GM19328 (cell line): ENCODE data around the gene NWD2.

Source experiments
- ATAC-seq: cut with Tn5 transposase; IDR thresholded peaks from one replicate; pipeline ENCODE4 v1.9.1; 2021; ENCODE audit warnings: mild to moderate bottlenecking, moderate library complexity; ENCODE audit not compliant: unreplicated experiment

Gene NWD2

DNA sequence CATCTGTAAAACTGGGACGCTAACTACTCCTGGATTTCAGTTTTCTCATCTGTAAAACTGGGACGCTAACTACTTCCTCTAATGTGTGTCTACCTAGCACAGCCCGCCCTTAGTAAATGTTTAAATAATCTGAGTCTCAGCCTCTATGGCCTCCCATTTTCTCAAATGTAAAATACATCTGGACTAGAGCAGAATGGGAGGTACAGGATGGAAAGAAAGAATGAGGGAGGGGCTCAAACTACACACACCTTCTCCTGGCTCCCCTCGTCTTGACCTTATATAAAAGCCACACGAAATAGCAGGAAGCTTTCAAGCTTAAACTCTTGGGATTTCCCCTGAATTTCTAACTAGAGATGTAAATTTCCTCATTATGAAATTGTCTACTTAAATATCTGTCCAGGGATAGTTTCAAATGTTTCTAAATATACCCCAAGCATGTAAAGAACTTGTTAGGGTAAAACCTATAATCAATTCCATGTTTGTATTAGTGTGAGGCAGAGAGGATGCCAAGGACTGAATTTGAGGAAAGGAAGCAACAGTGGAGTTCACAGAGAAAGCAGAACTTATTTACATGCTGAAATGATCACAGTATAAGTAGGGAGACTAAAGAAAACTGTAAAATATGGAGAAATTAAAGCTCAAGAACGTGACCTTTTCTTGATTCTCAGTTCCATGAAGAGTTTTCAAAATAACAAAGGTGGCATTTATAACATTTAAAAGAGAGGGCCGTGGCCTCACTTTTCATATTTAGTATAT, 220.0 kb downstream of the NWD2 start:
- no peak for ATAC-seq

DNA sequence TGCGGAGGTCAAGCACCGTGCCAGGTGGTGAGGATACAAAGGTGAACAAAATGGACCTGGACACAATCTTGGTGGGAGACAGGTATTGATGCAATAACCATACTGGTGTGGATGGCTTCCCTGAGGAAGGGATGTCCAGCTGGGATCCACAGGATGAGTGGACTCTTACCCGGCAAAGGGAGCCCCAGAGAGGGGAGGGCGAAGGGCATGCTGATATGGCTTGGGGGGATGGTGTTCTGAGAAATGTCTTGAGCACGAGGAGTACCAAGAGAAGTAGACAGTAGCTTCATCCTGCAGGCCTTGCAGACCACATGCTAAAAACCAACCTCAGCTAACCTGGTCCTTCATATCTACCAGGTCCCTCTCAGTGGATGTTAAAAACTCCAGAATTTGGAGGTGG, 220.8 kb downstream of the NWD2 start:
- no peak for ATAC-seq

DNA sequence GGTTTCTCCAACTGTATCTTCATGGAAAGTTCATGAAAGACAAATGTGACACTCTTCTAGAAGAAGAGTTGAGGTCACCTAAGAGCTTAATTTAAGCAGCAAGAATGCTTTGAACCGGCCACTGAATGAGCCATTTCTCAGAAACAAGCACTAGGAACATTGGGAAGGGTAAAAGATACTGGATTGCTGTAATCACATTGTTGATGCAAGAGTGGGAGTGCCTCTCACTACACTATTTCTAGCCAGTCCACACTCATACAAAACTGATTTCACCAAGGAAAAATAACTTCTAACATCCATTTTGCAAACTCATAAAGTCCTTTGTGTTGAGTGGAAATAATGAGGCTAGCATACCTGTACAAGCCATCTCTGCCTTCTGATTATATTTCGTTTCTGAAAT, 221.3 kb downstream of the NWD2 start:
- ATAC-seq = no peak

DNA sequence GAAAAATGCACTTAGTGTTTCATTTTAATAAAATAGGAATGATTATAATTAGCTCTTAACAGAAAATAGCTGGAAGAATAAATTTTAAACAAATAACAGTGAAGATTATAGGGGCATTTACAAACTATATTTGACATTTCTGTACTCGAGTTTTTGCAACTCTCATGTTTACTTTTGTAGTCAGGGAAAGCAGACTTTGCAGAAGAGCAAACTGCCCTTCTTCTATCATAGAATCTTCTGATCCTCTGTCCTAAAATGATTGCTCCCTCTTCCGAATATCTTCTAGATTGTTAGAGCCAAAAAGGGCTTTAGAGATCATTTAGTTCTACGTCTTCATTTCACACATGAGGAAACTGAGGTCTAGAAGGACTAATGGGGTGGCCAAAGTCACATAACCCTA, 222.7 kb downstream of the NWD2 start:
- ATAC-seq = no peak

DNA sequence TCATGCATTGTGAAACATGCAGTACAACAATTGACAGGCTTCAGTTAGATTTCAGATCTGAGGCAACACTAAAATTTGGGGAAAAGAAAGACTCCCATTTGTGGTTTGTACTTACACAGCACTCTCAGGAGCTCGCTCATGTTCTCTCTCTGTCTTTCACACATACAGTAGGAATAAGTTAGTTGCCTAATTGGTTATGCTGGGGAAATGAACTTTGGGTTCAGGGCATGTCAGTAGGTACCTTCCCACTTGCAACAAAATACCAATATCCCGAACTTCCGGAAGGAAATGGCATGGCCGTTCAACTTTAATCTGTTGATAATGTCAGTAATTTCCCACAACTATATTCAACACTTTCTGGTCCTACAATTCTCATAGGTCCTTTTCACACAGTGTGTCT, 223.3 kb downstream of the NWD2 start:
- ATAC-seq = no peak

GRCh38 chr4:37469286-37469685, 224.7 kb downstream of the NWD2 start:
- no peak for ATAC-seq

GRCh38 chr4:37470245-37470644, 225.7 kb downstream of the NWD2 start:
- ATAC-seq = no peak

DNA sequence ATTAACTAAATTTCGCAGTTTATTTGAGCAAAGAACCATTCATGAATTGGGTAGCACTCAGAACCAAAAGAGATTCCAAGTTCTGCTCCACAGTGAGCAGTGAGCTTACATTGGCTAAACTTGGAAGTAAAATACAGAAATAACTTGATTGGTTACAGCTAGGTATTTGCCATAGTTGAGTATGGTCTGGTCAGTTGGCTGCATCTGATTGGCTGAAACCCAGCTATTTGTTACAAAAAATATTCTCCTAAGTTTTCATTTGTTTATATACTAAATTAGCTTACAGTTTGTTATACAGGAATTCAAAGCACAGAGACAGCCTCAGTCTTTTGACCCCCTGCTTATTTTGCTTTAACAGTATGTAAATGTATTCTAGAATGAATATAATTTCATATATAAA, 226.6 kb downstream of the NWD2 start:
- no peak for ATAC-seq

- ATAC-seq = no peak
Observed at GRCh38 chr4:37471971-37472370, 227.4 kb downstream of the NWD2 start.

DNA sequence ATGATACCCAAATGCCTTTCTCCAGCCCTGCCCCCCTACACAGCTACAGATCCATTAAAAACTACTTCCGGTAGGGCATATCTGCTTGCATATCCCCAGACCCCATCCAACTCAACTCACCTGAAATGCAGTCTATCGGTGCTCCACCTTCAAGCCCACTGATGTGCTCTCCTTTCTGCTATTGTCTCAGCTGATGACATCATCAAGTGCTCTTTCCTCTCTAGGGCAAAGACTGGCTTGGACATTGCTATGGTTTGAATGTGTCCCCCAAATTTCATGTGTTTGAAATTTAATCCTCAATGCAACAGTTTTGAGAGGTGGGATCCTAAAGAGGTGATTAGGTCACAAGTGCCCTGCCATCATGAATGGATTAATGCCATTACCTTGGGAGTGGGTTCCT, 229.3 kb downstream of the NWD2 start:
- no peak for ATAC-seq

DNA sequence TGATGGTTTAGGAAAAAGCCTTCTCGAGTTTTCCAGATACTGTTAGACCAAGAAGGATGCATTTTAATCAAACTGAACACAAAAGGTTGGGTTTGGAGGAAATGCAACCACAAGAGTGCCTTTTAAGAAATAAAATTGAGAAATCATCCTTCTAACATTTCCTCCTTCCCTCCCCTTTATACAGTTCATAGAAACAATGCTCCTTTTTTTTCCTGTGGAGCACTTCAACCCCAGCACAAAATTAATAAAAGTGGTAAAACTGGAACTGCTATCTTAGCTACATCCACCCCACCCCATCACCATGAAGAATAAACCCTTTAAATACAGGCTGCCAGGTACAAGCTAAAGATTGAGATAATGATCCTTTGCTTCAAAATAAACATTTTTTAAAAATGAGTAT, 230.5 kb downstream of the NWD2 start:
- no peak for ATAC-seq

- no peak for ATAC-seq
Observed at GRCh38 chr4:37475776-37476175, 231.2 kb downstream of the NWD2 start.

- ATAC-seq = no peak
Observed at GRCh38 chr4:37476256-37476655, 231.7 kb downstream of the NWD2 start.

GRCh38 chr4:37476691-37477090, 232.1 kb downstream of the NWD2 start:
- no peak for ATAC-seq

DNA sequence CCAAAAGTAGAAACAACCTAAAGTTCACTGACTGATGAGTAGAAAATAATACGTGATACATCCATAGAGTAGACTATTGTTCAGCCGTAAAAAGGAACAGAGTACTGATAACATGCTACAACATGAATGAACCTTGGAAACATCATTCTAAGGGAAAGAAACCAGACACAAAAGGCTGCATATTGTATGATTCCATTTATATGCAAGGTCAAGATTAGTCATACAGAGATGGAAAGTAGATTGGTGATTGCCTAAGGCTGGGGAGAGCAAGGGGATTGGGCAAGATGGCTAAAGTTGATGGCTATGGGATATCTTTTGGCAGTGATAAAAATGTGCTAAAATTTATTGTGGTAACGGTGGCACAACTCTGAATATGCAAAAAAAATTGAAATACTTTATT, 232.6 kb downstream of the NWD2 start:
- no peak for ATAC-seq

DNA sequence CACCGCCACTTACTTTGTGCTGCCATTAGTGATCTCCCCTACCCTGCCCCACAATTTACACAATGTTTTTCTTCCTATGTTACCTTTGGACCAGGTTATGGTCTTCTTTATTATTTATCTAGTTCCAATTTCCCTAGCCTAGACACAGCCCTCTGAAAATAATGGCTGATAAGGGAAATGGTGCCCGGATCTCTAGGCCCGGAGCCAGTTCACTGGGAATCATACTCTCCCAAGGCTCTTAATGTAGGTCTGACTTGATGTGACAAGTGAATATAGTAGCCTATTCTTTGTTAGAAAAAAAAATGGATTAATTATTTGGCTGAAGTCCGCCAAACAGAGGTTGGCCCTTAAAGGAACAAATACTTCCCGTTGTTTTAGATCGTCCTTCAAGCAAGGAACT, 233.6 kb downstream of the NWD2 start:
- no peak for ATAC-seq

DNA sequence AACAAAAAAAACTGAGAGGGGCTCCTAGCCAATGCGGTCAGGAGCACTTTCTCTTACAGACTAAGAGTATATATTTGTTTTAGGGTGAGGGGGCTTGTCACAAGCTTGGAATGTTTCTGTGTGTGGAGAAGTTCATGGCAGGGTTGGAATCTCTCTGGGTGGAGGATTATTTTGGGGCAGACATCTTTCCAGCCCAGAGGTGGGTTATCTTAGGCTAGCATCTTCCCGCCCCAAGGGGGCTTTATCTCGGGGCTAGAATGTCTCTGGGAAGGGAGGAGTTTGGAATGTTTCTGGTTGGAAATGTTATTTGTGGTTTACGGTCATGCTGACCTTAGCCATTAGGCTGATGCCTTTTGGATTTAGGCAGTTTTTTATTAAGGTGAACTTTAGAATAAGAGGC, 236.0 kb downstream of the NWD2 start:
- no peak for ATAC-seq

- no peak for ATAC-seq
Observed at GRCh38 chr4:37481547-37482122, 237.1 kb downstream of the NWD2 start.

- no peak for ATAC-seq
Observed at GRCh38 chr4:37482236-37482913, 237.8 kb downstream of the NWD2 start.

DNA sequence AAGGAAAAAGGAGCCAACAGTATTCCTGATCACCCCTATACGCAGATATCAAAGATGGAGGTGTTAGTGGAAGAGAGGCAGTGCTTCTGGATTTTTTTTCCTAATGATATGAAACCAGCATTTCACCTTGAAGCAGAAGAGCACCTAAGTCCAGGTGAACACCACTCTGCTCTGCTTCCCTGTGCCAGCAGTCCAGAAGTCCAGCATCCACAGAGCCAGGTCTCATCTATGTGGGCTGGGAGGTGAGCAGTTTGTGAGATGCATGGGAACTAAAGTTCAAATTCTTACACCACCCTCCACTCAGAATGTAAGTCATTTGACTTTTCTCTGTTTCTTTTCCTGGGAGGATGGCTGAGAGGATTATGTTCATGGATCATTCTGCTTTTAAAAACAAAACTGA, 239.1 kb downstream of the NWD2 start:
- no peak for ATAC-seq

GRCh38 chr4:37486166-37486565, 241.6 kb downstream of the NWD2 start:
- ATAC-seq = no peak

DNA sequence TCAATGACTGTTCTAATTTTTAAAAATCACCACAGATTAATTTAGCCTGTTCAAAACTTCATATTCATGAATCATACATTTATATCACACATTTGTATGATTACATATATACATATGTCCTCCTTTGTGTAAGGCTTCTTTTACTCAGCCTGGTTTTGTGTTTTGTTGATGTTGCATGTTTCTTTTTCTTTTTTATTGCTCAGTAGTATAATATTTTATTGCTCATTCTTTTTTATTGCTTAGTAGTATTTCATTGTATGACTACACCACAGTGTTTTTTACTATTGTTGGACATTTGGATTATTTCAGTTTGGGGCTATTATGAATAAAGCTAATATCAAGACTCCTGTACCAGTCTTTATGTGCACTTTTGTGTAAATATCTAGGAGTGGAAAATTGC, 243.1 kb downstream of the NWD2 start:
- ATAC-seq = no peak
